Stimulated activated CD8-positive, alpha-beta memory T cell treated with anti-CD3 and anti-CD28 coated beads, Interleukin-15, amount 100 ng/mL, for 48 hours (primary cell): ENCODE results near the gene ATXN1.

Experiments
- DNase-seq, 2 donors: peaks; one replicate each; pipeline ENCODE4 v3.0.0-alpha.2; 2020; ENCODE audit warnings: low read depth in 2 of 2

ATXN1 gene

GRCh38 chr6:16698162-16698533 lies 63.1 kb downstream of the ATXN1 start:
- no peak for DNase-seq

- no peak for DNase-seq
Observed at GRCh38 chr6:16697437-16698161, 63.7 kb downstream of the ATXN1 start.

GRCh38 chr6:16696496-16696895 lies 64.8 kb downstream of the ATXN1 start:
- DNase-seq, result no peak

GRCh38 chr6:16694781-16695578 lies 66.3 kb downstream of the ATXN1 start:
- no peak for DNase-seq

- no peak for DNase-seq
Observed at GRCh38 chr6:16691324-16691723, 69.9 kb downstream of the ATXN1 start.

DNA sequence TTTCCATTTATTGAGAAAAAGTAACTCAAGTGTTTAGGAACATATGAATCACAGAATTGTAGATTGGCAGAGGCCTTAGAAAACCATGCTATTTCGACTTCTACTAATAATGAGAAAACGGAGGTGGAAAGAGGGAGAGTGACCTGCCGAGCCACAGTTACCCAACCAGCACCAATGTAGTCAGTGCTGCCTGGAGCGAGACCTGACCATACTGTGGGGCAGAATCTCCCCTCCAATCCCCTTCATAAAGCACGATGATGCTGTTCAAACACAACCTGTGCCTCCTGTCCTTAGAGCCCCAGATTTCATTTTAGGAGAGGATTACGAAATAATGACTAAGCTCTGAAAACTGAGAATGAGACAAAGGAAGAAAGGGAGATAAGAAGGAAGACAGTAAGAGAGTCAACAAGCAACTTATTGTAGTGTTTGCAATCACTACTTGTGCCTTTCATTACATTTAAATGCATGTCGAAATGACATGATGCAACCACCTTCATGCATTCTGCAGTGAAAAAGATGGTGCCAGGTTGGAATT lies 70.6 kb downstream of the ATXN1 start:
- DNase-seq, result peak in 1 of 2 donors; percentile 67

GRCh38 chr6:16689788-16690607 lies 71.3 kb downstream of the ATXN1 start:
- no peak for DNase-seq

DNA sequence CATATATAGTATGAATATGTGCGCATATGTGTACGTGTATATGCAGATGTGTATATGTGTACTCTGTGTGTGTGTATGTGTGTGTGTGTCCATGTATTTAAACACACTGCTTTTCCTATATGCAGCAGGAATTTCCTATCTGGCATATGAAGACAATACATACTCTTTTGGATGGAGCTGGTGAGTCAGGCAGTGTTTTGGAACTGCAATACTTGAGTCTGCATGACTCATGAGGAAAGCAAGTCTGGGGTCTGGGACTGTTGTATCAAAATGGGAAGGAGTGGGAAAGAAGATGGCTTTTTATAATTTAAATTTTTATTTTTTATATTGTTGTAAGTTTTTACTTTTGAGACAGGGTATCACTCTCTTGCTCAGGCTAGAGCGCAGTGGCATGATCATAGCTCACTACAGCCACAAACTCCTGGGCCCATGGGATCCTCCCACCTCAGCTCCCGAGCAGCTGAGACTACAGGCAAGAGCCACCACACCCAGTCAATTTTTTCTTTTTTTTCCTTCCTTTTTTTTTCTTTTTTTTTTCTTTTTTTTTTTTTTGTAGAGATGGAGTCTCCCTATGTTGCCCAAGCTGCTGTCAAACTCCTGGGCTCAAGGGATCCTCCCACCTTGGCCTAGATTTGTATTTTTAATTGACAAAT lies 72.2 kb downstream of the ATXN1 start:
- DNase-seq, result no peak

GRCh38 chr6:16688436-16688835 lies 72.8 kb downstream of the ATXN1 start:
- no peak for DNase-seq

- no peak for DNase-seq
Observed at GRCh38 chr6:16687045-16687444, 74.2 kb downstream of the ATXN1 start.

DNA sequence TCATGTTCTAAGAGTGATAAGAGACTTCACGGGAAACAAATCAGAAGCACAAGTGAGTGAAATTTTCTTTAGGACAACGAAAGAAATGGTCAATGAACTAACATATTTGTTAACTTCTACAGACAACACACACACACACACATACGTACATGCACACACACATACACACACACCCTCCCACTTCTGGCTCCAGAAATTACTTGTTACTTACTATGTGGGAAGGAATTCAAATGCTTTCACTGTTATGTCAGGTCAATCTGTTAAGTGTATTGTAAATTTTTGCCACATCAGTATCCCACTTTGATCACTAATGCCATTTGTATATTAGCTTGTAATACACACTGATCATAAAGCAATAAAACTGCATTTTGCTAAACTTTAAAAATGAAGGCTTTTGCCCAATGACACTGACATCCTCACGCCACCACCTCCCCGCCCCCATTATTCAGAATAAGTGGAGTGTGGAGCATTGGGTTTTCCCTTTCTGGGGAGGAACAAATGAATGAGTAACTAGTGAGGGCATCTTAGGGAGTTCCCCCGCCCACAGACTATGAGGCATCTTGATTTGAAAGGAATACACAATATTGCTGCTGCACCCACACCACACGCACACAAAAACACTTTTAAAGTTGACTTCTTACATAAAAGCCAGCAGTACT lies 76.2 kb downstream of the ATXN1 start:
- peak; percentile 80 to 84 for DNase-seq

DNA sequence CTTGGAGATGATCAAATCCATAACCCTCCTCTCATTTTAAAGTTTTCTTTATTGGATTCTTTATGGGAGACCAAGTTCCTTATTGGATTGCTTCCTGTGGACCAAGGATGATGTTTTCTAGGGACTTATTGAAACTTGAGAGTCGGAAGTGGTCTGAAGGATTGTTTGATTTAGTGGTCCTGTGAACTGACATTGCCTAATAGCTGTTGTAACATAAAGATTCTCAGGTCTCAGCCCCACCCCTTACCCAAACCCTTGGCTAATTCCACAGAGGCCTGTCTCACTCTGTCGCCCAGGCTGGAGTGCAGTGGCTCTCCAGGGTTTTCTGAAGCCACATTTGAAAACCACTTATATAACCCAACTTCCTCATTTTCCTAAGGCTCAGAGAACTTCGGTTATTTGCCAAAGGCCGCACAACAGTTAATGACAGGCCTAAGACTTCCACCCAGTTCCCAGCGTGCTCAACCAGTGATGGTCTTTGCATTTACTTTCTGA lies 77.0 kb downstream of the ATXN1 start:
- DNase-seq, result no peak

- no peak for DNase-seq
Observed at GRCh38 chr6:16683641-16684194, 77.5 kb downstream of the ATXN1 start.

DNA sequence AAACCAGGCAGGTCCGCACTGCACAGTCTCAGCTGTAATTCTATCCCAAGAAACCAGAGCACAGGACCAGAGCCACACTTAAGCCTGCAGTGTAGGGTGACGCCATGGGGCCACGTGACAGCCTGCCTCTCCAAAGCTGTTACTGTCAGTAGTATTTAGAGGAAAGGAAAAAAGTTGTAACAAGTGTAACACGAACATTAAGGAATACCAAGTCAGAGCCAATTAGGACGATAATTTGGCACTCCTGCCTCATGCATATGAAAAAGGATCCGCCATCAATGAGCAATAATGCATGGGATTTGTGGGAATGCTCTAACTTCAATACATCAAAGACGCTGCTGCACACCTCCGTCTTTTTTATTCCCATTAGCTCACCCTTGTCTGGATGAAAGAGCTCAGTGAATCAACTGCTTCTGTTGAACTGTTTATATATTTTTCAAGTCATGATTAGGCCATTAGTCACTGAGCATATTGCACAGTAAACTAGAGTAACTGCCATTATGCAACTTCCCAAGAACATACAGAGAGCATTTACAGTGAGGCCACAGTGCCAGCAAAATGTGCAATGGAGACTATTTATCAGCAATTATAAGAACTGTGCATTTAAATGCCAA lies 79.9 kb downstream of the ATXN1 start:
- no peak for DNase-seq

DNA sequence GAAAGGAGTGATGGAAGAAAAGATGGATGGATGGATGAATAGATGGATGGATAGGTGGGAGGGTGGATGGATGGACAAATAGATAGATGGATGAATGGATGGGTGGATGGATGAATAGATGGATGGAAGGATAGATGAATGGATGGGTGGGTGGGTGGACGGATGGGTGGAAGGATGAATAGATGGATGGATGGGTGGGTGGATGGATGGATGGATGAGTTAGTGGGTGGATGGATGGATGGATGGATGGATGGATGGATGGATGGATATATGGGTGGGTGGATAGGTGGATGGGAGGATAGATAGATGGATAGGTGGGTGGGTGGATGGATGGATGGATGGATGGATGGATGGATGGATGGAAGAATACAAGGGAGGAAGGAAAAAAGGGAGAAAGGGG lies 82.2 kb downstream of the ATXN1 start:
- no peak for DNase-seq

GRCh38 chr6:16677458-16677857 lies 83.8 kb downstream of the ATXN1 start:
- no peak for DNase-seq

GRCh38 chr6:16676978-16677377 lies 84.3 kb downstream of the ATXN1 start:
- DNase-seq, result no peak

DNA sequence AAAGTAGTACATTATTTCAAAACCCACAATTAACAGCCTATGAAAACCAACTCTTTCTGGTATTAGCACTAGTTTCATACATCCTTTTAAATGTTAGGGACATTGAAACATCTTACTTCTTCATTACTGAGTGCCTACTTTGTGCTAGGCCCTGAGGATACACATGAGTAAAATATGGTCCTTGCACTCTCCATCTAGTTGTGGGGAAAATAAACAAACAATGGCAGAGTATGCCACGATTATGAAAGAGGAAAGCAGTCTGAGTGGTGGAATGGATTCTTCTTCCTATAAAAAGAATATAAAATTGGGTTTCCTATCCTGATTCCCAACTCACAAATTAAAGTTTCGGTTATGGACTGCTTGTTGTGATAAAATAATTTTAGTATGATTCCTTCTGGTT lies 84.9 kb downstream of the ATXN1 start:
- DNase-seq, result no peak

DNA sequence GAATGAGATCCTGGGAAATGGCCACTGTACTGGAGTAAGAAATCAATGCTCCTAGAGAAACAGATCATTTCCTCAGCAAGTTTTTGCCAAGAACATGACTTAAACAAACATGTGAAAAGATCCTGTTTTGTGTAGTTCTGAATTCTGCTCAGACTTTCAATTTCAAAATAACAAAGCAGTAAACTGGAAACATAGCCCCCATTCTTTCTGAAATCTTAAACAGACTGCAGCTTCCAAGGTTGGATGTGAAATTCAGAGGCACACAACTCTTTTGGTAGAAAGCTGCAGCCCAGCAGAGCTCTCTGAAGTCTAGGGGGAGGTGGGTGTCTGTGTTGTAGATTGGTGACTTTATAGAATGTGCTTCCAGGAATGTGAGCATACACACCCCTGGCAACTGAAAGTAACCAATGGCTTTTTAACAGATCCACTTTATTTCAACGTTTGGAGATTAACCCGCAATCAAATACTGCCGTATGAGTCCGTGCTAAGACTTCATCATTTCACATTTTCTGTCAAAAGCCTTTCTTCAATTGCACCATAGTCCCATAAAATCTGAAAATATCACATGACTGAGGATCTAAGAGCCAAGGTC lies 86.4 kb downstream of the ATXN1 start:
- no peak for DNase-seq
